Sciatic nerve (tissue), 2 donors: ENCODE data around the gene GPR135. TPM values are rescaled to one million over a fixed set of nuclear protein-coding genes. Genes with fewer than 3 reads are reported as not detected.

Experiments
- ATAC-seq: fragments of 200-7000 bp; cut with Tn5 transposase; one replicate; pipeline ENCODE4 v1.9.1; 2020; ENCODE audit warnings: mild to moderate bottlenecking, moderate library complexity
- DNase-seq: peaks from one replicate; pipeline ENCODE4 v3.0.0-alpha.2; 2020; ENCODE audit warnings: low spot score
- intact Hi-C: fragments of 100-400 bp; cut with DNase I; formaldehyde crosslinking; loops from one replicate; pipeline ENCODE4 v1.14.2; 2022
- total RNA-seq: library from RNA; stranded (reverse); fragmentation: NEBNext Ultra II Directional; extraction: Animal tissue kit (Norgen Biotek cat#: 25700); gene quantifications from one replicate; pipeline ENCODE4 v1.2.1, GENCODE V29; 2021
- donor health status: DM: no; HTN: no; CAD: no.
- donor health status: DM: no; HTN: no; CAD: no.

GPR135 gene, protein sequence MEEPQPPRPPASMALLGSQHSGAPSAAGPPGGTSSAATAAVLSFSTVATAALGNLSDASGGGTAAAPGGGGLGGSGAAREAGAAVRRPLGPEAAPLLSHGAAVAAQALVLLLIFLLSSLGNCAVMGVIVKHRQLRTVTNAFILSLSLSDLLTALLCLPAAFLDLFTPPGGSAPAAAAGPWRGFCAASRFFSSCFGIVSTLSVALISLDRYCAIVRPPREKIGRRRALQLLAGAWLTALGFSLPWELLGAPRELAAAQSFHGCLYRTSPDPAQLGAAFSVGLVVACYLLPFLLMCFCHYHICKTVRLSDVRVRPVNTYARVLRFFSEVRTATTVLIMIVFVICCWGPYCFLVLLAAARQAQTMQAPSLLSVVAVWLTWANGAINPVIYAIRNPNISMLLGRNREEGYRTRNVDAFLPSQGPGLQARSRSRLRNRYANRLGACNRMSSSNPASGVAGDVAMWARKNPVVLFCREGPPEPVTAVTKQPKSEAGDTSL
- total RNA-seq = 6.8 TPM

DNA sequence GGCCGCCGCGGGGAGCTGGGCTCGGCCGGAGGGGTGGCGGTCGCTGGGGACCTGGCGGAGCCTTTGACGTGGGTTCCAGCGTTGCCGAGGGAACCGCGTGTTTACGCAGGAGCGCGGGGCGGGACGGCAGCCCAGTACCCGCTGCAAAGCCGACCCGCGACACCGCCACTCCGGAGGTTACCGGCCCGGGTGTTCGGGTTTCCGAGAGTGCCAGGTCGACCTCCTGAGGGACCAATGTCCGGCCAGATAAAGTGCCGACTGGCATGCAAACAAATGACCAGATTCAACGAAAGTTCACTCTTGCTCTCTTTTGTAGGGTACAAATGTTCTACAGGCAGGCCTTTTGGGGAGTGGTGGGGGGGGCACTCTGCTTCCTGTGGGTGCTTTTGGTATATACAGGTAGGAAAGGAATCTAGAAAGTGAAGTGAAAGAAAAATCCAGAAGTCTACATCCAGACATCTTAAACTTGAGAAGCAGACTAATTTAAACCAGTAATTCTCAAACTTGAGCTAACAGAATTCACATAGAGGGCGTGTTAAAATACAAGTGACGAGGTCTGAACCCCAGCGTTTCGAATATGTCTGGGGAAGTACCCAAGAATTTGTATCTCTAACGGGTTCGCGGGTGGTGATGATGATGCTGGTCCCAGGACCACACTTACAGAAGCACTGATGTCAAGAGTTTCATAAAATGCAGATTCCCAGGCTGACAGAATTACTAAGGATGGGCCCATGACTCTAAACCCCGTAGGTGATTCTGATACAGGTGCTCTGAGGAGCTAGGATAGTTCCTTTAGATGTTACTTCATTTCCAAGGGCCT lies at the start of gene GPR135:
TSS of gene GPR135 (minus strand) at position 65 of the 820 bp plus-strand sequence. CDS start 154 bp downstream, outside the sequence.
- DNase-seq (no peak), ATAC-seq (peak; percentile 82)
- intact Hi-C loops = no loop called here

DNA sequence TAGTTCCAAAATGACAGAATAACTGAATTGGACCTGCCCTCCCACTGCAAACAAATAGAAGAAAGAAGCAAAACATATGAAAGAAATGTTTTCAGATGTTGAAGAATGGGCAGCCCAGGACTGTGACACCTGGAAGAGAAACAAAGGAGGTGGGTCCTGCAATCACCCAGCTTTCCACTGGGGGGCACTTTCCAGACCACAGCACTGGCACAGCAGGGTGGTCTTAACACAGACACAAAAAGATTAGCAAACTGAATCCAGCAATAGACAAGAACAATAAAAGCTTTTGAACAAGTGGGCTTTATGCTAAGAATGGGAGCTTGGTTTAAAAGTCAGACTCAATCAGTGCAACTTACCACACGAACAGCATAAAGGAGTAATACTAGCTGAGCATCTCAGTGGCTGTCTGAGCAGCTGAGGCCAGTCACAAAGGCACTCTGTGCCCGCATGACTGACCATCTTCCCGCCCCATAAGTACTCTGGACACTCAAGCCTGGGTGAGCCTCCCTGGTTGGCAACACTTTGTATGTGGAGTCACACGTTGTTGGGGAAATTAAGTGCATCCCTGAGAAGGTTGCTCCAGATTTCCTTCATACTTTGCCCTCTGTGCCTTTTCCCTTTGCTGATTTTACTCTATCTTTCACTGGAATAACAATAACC lies 46.9 kb upstream of the GPR135 start:
- intact Hi-C loops = no loop called here
- no peak for ATAC-seq
- no peak for DNase-seq

DNA sequence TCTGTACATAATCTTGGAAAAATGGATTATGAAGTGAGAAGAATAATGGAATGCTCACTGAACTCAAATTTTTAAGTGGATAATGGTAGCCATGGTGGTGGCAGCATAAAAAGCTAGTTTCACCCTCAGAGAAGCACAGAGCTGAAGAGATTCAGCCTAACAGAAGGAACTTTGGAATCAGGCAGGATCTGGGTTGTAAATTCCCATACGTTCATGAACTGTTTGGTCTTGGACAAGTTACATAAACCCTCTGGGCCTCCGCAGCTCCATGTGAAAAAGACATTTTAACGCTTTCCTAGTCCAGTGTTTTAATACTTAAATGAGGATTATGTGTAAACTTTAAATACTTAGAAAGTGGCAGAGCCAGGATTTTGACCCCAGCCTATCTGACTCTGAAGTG lies 45.8 kb upstream of the GPR135 start:
- intact Hi-C loops = no loop called here
- no peak for ATAC-seq
- no peak for DNase-seq

- no peak for ATAC-seq
- DNase-seq = no peak
Observed at GRCh38 chr14:59510001-59510400, 44.8 kb upstream of the GPR135 start.

DNA sequence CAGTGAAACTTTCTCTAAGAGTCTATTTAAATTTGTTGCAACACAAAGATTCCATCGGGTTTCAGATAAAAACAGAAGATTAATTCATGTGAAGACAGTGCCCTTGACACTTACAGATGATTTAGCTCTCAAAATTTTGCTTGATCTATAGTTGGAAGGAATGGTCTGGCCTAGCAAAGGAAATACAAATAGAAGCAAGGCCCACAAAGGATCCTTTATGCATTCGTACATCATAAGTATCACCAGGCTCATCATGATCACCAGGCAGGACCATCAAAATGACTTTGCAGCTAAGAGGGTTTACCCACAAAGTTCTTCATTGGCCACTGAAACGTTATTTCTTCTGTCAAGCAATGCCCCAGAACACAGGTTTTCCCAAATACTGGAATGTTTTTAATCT lies 43.9 kb upstream of the GPR135 start:
- DNase-seq (no peak), ATAC-seq (no peak)
- intact Hi-C loops = no loop called here

More at GRCh38 chr14:59510001-59510400, 44.8 kb upstream of the GPR135 start:
- intact Hi-C loops = no loop called here

DNA sequence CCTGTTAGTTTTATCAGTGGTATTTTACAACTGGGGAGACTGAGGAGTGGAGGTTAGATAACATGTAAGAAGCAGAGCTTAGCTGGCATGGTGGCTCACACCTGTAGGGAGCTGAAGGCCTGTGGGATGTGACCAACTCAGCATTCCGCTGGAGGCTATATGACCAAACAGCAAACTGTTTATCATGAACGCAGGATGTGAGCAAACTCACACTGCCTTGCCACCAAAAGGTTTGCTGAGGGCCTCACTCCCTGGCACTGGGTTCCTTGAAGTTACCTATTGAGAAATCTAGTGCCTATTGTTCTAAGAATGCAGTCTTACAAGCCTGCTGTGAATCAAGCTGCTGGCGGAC lies 42.5 kb upstream of the GPR135 start:
- intact Hi-C loops = no loop called here
- no peak for ATAC-seq
- no peak for DNase-seq

- DNase-seq (peak; percentile 66), ATAC-seq (peak; percentile 82)
- intact Hi-C loops = no loop called here
Observed at GRCh38 chr14:59507063-59507751, 42.0 kb upstream of the GPR135 start.

DNA sequence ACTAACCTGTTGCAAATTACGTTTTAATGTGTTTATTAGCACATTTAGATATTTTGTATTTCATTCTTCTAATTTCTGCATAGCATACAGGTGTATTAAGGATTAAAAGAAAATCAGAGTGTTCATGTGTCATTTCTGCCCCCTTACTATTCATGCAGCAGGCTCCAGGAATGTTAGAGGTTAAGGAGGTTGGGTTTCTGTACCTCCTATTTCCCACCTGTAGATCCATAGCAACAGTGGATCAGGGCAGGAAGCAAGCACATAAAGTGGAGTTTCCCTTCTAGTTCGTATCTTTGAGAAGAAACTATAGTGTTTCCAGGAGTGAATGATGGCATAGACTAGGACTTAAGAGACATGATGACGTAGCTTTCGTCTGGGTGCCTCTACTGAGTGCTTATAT lies 38.1 kb upstream of the GPR135 start:
- DNase-seq = no peak
- ATAC-seq = no peak
- intact Hi-C loops = no loop called here

DNA sequence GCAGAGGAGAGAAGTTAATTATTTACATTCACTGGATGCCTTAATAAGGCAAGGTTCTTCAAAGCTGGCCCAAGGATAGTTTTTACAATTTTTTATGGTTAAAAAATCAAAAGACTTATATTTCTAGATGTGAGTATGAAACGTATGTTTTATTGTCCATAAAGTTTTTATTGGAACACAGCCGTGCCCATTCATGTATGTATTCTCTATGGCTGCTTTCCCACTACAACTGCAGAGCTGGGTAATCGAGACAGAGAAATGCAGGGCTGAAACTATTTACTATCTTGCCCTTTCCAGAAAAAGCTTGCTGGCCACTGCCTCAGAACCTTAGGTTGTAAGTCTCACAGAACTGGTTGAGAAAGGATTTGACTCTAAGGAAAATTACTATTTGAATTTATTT lies 35.6 kb upstream of the GPR135 start:
- no peak for DNase-seq
- intact Hi-C loops = no loop called here
- ATAC-seq = no peak

DNA sequence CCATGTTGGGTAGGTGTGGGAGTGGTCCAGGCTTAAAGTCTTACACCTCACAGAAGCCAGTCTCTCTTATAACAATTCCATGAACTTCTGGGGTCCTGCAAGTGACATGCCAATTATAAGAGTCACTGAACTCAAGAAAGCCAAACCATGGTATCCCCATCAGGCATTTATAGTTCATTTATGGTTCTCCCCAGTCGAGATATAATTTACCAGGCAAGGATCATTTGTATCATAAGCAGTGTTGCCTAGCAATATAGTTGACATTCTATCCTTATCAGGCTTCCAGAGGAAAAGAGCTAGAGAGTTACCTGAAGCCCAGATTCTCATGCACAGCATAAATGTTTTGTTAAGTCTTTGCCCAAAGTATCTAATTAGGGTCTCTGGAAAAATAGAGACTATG lies 27.2 kb upstream of the GPR135 start:
- no peak for DNase-seq
- ATAC-seq = no peak
- intact Hi-C loops = no loop called here

GRCh38 chr14:59490756-59491155 lies 25.6 kb upstream of the GPR135 start:
- DNase-seq (no peak), ATAC-seq (no peak)
- intact Hi-C loops = no loop called here

DNA sequence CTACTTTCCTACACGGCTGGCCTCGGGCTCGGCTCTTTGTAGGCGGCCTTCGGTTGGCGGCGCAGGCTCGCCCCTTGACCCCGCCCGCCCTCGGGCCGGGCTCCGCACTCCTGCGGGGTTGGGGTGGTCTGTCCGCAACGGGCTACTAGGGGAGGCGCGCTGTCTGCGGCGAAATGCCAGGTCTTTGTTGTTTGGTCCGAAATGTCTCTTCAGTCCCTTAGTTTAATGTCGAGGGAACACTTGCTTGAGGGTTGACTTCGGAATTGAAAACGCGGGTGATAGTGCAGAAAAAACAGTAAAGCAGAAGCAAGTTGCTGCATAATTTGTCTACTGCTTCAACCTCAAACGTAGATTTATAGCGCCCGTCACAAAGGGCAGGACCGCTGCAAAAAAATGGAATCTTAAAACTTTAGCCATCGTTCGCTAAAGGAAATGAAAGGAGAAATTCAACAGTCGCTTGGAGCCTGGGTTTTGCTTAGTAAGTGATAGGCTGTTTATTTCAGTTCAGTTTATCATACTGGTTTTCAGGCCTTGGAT lies 19.5 kb upstream of the GPR135 start:
- intact Hi-C loops = no loop called here
- DNase-seq (no peak), ATAC-seq (peak; percentile 81)

- ATAC-seq (peak; percentile 98), DNase-seq (peak; percentile 99)
- intact Hi-C loops = no loop called here
Observed at GRCh38 chr14:59483819-59484638, 18.8 kb upstream of the GPR135 start, which contains the start of the genes JKAMP and L3HYPDH. JKAMP (plus strand) TSS chr14:59484517; CDS start chr14:59484590, 73 bp downstream. L3HYPDH (minus strand) TSS chr14:59484408; CDS start chr14:59484316, 92 bp downstream.

- intact Hi-C loops = no loop called here
- no peak for DNase-seq
- no peak for ATAC-seq
Observed at GRCh38 chr14:59483363-59483762, 18.2 kb upstream of the GPR135 start.

GRCh38 chr14:59482541-59483331 lies 17.6 kb upstream of the GPR135 start:
- ATAC-seq (no peak), DNase-seq (no peak)
- intact Hi-C loops = no loop called here

- ATAC-seq (no peak), DNase-seq (no peak)
- intact Hi-C loops = no loop called here
Observed at GRCh38 chr14:59481871-59482540, 16.8 kb upstream of the GPR135 start.

DNA sequence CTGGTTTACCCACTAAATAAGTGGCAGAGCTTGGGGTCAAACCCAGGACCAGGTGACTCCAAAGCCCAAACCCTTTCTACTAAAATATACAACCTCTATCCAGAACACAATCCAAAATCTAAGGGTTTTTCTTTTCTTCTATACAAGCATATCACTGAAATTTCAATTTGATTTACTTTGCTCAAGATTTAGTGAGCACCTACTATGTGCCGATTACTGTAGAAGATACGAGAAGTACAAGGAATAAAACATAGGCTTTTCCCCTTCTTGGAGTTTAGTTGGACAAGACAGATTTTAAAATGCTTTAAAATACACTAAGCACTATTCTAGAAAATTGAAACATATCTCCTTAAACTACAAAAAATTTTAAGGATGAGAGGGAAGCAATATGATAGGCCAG lies 16.2 kb upstream of the GPR135 start:
- DNase-seq = no peak
- intact Hi-C loops = no loop called here
- no peak for ATAC-seq
